IPS-NIHi11 (cell line): ENCODE results near the gene CLNK.

Experiments
- DNase-seq: peaks from one replicate; pipeline ENCODE4 v3.0.0; 2012; ENCODE audit warnings: mixed read lengths, low spot score

CLNK gene

GRCh38 chr4:10701702-10702460, 17.3 kb upstream of the CLNK start:
- no peak for DNase-seq

DNA sequence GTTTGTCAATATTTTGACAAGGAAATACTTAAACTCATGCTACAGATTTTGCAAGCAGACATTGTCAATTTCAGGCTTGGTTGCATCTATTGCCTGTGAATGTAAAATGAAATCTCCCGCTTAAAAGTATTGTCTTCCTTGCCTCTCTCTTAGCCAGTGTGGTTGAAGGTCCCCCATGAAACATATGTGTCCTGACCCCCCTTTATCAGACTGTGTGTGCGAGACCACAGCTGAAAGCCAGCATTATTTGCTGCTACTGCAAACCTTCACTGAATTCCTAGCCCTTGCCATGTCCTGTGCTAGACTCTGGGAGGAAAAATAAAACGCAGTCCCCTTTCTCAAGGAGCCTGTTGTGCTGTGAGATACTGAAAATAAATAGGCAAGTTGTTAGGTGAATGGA, 16.6 kb upstream of the CLNK start:
- DNase-seq, result no peak

DNA sequence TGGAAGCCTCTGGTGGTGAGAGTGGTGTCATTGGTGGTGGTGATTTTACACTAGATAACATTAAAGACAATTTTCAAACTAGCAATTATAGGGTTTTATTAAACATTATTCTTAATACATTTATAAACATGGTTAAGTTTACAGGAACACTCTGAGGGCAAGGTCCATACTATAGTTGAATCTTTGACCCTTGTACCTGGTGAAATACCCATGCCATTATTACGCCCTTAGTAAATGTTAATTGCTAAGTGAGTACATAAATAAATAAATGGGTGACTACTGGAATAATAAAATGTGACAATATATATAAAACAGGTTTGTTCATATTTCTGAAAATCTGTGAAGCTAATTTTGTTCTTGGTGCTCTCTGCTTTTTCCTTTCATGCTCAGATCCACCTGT, 13.6 kb upstream of the CLNK start:
- DNase-seq, result no peak

- DNase-seq, result no peak
These were observed 12.5 kb upstream of the CLNK start for GRCh38 chr4:10697086-10697485.

DNA sequence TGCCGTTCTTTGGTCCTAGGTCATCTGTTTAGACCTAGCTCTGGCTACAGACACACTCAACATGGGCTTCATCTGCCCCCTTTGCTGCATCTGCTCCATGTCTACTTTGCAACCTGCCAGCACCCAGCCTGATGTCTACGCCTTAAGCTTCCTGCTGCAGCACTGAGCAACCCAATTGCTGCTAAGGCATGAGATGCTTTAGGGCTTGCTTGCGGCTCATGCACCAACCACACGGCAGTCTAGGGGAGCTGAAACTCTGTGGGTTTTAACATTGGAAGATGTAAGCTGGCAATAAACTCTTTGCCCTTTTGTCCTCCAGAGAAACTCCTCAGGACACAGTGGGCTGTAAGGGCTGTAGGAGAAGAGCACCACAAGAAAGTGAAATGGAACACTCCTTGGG, 11.7 kb upstream of the CLNK start:
- no peak for DNase-seq

- DNase-seq, result no peak
These were observed 10.3 kb upstream of the CLNK start for GRCh38 chr4:10694828-10695209.

DNA sequence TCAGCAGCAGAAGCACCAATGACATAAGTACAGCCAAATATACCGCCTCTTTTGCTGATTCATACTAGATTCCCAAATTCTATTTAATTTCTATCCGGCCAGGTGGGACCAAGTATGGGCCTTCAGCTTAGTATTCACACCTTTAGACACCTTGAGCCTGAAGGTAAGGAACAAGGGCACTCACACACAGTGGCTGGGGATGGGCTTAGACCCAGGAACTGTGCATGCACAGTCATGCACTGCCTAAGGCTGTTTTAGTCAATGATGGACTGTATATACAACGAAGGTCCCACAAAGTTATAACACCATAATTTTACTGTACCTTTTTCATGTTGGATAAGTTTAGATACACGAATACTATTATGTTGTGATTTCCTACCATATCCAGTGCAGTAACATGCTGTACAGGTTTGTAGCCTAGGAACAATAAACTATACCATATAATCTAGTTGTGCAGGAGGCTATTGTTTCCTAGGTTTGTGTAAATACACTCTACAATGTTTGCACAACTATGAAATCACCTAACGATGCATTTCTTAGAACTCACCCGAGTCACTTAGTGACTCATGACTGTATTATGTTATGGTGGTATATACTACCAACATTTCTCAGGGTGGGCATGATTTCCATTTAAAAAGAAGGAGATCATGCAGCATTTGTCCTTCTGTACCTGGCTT, 9.7 kb upstream of the CLNK start:
- DNase-seq, result no peak

GRCh38 chr4:10691651-10692050, 7.1 kb upstream of the CLNK start:
- no peak for DNase-seq

DNA sequence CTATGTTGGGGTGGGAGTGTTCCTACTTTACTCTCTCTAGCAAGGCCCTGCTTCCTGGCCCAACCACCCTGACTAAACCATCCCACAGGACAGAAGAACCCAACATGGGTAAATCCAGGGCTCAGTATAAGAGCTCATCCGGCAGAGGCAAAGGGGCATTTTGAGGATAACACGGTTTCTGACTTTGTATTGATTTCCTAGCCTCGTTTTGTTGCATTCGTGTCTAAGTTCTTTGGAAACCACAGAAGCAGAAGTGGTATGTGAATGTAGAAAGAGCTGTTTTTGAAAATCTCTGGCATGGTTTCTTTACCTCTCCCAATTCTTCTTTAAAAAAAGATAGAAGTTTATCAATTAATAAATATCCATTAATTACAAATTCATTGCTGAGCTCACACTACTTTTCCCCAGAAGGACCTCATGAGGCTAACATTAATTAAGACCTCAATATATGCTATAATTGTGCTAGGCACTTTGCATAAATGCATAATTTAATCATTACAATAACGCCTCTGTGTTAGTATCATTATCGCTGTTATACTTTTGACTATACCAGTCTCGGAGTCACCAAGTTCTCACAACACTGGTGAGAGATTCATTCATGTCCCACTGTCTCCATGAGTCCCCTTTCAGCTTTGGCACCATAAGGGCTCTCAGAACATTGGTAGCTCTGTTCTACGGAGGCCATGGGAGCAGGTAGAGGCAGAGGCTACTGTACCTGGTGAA, 5.8 kb upstream of the CLNK start:
- no peak for DNase-seq

DNA sequence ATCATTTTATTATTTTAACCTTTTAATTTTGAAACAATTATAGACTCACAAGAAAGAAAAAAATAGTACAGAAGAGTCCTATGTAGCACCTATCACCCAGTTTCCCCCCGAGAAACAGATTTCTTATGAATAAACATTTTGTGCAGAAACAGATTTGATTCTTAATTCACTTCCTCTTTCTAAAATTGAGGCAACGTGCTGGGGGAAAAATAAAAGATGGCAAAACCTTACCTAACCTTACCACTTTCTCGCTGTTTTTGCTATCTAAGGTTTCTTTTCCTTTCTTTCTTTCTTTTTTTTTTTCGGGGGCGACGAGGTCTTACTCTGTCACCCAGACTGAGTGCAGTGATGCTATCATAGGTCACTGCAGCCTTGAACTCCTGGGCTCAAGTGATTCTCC, 4.3 kb upstream of the CLNK start:
- DNase-seq, result no peak

GRCh38 chr4:10688022-10688421, 3.5 kb upstream of the CLNK start:
- no peak for DNase-seq

- DNase-seq, result peak; percentile 26
These were observed 3.0 kb upstream of the CLNK start for GRCh38 chr4:10687526-10687925.

DNA sequence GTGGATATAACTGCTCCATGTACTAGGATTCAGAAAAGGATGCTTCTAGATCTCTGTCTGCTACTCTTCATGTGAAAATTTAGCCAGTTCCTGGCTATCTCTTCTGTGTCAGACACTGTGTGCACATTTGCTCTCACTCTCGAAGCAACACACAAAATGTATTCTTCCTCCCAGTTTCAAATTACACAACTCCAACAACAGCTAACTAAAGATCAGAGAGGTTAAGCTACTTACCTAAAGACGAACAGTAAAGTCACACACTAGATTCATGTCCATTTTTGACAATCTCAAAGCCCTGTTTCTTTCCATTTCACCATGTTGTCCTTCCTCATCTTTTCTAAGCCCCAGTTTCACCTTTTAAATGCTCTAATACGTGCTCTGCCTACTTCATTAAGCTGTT, 2.2 kb downstream of the CLNK start:
- no peak for DNase-seq

DNA sequence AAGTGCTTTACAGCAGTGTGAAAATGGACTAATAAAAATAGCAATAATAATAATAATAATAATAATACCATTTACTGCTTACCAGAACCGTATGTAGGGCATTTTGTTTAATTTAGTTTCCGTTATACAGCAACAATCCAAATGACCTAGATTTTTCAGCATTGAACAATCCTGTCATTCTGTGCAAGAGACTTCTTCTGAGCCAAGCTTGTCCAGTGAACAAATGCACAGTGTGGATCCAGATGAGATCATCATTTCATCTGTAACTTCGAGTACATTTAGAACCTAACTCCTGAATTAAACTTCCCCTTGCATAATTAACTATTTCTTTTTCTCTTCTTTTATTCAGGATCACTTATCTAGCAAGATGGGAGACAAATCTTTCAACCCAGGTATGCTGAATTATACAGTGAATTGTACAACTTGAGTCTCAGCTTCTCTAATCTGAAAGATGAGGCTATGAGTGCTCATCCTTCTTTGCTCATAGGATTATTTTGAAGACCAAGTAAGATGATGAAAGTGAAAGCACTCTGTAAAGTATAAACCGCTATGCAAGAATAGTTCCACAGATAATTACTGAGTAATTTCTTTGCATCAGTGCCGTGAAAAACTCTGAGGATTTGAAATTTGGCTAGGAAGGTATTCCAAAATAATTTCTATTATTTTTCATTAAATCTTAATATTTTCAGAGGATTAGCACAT, 6.6 kb downstream of the CLNK start:
- no peak for DNase-seq

DNA sequence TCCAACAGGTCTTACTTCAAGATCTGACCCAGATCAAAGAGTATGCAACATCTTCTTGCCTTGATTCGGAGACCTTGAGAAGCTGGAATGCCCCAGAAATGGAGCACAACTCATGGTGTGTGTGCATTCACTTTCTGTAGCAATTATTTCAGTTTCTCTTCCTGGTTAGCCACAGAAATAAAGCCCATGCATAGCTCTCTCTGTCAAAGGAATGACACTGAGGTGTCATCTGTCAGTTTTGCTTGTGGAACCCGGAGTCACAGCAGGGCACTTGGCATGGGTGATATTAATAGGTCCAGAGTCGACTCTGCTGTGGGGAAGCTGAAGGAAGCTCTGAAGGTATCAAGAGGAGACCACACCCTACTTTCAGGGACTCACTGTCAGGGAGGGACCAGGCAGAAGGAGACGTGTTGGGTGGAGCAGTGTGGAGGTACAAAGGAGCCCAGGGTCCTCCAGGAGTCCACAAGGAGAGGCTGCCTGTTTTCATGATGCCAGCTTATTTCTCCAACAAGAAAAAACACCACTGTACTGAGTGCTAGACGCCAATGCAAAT, 10.7 kb downstream of the CLNK start:
- DNase-seq, result no peak

- no peak for DNase-seq
These were observed 12.2 kb downstream of the CLNK start for GRCh38 chr4:10672379-10672778.

DNA sequence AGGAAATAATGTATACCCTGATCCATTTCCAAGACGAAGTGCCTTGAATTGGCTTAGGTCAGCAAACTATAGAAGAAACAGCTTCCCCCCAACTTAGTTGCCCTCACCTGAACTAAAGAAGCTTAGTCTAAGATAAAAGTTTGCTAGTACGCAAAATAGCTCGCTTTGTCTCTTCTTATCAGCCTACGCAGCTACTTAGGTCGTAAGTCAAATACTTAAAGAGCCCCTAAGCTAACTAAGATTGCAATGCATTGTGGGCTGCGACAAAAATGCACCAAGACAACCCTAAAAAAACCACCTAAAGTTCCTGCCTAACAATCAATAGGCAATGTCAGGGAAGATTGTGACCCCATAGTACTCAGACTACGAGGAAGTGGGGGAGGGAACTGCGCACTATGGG, 12.8 kb downstream of the CLNK start:
- no peak for DNase-seq

DNA sequence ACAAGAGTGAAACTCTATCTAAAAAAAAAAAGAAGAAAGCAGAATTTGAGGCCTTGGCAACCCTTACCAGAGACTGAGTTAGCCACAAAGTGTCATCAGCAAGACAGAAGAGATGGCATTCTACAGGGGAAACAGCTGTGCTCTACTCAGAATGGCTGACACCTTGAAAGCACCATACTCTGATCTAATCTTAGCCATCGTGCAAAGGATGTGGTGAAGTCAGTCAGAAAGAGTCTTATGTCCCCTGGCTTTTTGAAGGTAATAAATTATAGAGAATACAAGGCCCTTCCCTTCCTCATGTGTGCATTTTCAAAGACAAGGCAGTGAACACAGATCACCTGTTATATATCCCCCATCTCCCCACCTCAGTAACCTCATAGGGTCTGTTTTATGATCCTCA, 13.2 kb downstream of the CLNK start:
- DNase-seq, result no peak

DNA sequence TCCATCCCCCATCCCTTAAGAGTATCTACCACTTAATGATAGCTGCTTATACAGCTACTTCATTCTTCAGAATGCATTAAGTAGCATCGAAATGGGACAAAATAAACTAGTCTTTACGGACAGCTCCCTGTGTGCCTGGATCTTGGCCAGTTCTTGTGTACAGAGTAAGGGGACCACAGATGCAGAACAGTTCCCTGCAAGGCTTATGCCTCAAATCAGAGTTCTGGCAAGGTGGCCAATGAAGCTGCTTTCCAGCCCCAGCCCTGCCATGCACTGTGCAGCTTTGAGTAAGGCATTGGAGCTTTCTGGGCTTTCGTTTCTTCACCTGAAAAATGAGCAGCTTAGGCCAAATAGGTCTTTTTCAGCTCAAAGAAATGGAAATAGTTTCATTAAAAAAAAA, 14.2 kb downstream of the CLNK start:
- DNase-seq, result no peak

DNA sequence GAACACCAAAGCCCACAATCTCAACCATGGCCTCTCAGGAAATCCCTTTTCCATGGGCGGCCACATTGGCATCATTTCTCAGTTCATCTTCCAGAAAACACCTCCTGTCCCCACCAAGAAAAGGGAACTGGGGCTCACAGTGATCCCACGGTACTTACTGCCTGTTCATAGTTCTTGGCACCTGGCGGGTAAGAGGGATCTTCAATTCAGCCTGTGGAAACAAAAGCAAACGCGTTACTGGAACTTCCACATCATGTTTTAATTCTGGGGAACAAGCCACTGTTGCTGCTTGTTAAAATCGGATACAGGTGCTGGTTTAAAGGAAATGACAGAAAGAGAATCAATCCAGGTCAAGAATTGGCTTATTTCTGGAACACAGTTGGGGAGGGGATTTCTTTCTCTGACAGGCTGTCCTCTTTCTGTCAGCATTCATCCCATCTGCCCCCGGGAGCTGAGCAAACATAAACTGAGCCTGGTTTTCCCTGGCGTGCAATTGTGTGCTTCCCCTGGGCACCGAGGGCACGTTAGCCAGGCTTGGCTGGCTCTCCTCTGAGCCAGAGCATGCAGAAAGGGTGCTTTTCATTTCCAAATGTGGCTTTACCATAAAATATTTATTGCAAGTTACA, 16.8 kb downstream of the CLNK start:
- no peak for DNase-seq

GRCh38 chr4:10666616-10667015, 18.0 kb downstream of the CLNK start:
- DNase-seq, result no peak

GRCh38 chr4:10664408-10664807, 20.2 kb downstream of the CLNK start:
- no peak for DNase-seq
